CD4-positive, alpha-beta T cell treated with Interleukin-6 at 100 ng/mL for 8 hours (primary cell): ENCODE data around the gene DSCAML1.

ENCODE experiments used
- DNase-seq: peaks from one replicate; pipeline ENCODE4 v3.0.0-alpha.2; 2020; ENCODE audit warnings: mixed read lengths, low spot score

The DSCAML1 gene

DNA sequence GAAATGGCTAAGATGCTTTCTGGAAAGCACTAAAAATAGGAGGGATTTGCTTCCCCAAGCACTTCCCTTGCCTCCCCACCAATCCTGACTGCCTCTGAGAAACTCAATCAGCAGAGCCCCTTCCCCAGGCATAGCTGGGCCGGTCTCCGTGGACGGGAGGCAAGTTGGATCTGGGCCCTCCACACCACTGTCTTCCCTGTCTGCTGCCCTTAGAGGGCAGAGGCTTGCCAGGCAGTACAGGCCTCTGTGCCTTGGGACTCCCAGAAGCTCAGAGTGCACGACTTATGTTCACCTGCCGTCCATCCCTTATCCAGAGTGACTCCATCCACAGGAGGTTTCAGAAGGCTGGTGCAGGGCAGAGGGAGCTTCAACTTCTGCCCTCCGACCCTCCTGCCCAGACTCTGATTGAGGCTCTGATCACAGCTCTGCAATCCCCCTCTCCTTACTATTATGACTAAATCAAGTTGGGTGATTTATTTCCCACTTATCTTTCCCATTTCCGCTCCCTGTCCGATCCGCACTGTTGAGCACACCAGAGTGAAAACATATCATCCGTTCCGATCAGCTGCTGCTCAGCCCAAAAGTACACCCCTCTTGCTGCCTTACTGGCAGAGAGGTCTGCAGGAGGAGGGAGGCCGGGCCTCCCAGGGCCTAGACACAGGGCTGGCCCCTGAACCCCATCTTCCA is 71.8 kb downstream of the DSCAML1 start:
- no peak for DNase-seq

DNA sequence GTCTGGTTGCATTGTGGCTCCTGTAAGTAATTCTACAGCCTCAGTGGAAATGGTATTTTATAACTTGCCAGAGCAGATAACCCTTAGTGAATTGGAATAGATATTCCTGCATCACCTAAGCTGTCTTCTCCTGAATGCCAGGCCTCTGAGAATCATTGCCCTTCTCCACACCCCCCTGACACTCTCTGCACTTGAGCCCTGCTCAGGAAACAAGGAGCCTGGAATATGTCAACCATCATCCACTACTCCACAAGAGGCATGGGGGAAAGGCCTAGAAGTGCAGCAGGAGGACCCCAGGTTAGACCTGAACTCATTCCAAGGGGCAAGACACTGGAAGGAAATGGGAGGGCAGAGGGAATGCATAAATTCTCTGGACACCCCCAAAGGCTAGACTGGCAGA is 72.4 kb downstream of the DSCAML1 start:
- DNase-seq = no peak

DNA sequence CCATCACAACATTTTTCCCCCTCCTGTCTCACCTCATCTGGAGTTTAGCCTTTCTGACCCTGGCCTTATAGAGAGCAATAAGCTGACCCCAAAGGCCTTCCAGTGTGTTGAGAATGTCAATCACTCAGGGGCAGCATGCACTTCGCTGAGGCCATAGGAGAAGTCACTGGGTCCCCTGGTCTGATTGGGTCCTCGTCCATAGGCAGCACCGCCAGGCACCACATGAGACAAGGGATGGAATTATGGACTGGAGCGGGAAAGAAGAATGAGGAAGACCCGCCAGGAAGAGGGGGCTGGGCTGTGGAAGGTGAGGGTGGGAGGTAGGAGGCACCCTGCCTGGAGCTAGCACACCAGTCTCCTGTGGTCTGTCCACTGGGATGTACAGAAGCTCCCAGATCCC is 72.9 kb downstream of the DSCAML1 start:
- no peak for DNase-seq

DNA sequence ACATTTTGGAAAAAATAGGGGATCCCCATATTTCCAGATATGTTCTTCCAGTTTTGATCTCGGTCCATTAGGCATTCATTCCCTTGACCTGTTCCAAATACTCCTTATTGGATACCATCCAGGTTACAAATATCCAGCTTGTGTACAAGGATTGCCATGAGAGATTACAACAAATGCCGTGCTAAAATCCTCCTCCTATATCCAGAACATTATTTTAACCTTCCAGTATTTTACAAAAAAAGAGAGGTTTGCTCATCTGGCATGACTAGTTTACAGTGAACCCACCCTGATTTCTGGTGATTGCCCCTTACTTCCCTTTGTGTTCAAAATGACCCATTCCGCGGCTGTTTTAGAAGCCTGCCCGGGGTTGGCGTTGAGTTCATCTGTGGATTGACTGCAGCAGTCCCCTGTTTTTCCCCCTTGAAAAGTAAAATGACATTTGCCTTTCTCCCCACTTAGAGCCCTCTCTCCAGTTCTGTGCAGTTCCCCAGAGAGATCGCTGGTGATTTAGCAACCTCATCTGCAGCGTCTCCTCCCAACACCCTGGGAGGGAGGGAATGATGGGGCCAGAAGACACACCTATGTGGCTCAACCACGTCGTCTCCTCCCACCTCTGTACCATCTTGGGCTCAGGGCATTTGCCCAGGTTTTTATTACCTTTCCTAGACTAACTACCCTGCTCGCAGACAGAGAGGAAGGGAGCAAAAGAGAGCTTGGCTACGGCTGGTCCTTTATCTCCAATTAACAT is 73.6 kb downstream of the DSCAML1 start:
- no peak for DNase-seq

DNA sequence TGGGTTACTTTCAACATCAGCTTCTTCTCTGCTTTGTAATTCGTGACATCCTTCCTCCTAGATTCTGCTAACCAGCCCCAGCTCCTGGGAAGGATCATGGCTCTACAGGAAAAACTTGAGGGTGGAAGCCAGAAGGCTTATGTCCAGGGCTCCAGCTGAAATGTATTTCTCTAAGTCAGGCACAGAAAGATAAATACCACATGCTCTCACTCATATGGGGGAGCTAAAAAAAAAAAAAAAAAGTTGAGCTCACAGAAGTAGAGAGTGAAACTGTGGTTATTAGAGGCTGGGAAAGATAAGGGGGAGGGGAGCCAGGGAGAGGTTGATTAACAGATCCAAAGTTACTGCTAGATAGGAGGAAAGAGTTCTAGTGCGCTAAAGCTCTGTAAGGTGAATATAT is 74.9 kb downstream of the DSCAML1 start:
- no peak for DNase-seq

DNA sequence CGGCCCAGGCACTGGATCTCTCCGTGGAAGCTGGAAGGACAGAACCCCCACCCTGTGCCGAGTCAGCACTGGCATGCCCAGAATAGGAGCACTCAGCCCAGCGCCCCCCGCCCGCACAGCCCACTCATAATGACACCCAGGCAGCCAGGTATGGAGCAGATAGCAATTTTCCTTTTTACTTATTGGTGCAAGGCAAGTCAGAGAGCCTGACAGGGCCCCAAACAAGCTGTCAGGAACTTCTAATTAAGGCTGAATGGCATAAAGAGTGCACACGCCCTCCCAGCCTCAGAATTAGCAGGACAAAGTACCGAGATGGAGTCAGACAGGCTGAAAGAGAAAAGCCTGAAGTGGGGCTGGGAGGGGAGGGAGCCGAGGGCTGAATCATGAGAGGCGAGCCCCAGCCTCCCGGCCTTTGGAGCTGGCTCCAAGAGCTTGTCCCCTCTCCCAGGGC is 76.9 kb downstream of the DSCAML1 start:
- DNase-seq = no peak

DNA sequence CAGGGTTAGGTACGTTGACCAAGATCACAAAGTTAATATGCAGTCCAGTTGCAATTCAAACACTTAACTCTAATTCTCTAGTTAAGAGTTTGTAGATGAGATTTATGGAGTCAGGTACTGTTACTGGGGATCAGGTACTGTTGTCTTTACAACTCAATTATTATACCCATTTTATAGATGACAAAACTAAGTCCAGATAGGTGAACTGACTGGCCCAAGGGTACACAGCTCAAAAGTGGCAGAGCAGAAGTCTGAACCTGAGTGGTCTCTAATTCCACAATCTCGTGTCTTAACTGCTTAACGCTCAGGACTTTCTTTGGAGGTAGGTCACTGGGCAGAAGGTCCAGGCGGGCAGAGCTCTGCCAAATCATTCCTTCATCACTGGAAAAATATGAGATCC is 77.5 kb downstream of the DSCAML1 start:
- no peak for DNase-seq

DNA sequence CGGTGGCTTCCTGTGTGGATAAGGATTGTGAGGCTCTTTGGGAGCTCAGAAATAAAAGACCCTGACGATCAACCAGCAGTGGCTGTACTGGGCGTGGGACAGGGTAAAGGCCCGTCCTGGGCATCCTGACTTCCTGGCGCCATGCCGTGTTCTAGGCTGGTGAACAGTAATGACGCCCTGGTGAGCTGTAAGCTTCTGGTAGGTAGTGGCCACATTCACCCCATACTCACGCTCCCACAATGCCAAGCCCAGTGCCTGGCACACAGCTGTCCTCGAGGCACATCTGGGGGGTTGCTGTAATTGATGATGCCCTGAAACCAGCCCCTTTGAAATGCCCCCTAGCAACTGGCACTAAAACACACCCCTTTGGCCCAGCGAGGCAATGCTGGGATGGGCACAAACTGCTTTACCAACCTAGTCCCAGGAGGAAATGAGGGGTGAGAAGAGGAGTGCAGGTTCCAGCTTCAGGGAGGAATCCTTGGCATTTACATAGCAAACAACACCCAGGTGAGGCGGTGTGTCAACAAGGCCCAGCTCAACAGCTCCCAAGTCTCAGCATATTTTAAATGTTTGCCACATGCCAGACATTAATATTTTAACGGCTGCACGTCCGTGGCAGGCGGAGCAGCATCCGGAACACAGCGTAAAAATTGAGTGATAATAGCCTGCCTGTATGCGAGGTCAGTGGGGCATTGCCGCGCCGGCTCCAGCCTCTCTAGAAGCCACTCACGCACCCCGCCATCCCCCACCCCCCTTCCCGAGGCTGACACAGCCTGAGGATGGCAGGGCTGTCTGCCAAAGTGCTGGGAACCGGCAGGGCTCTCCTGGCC is 79.3 kb downstream of the DSCAML1 start:
- no peak for DNase-seq

DNA sequence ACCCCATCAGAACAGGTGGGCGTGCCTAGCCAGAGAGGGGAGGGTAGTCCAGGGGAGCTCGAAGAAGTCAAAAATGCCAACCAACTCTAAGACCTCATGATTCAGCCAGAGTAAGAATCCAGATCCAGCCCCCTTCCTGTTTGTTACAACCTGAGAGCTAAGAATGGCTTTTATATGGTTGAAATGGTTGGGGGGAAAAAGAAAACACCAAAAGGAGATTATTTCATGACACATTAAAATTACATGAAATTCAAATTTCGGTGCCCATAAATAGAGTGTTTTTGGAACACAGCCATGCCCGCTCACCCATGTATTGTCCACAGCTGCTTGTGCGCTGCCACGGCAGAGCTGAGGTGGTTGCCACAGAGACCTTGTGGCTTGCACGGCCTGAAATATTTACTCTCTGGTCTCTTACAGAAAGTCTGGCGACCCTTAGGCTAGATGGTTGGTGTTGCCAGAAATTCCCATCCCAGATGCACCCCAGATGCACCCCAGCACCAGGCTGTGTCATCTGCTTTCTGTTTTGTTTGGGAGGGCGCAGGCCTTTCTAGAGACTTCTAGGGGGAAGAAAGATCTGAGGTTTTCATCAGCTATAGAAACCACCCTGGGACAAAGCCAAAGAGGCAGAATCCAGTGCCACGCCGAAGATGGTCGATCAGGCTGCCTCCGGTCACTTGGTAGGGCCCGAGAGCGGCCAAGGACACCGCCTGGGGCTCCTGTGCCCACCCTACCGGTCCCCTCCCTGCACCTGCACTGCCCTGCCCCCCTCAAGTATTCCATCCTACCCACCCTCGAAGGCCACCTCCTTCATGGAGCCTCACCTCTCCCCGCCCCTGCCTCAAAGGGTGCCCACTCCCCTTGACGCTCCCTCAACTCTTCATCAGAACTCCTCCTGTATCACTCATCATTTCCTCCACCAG is 80.2 kb downstream of the DSCAML1 start:
- DNase-seq = no peak

DNA sequence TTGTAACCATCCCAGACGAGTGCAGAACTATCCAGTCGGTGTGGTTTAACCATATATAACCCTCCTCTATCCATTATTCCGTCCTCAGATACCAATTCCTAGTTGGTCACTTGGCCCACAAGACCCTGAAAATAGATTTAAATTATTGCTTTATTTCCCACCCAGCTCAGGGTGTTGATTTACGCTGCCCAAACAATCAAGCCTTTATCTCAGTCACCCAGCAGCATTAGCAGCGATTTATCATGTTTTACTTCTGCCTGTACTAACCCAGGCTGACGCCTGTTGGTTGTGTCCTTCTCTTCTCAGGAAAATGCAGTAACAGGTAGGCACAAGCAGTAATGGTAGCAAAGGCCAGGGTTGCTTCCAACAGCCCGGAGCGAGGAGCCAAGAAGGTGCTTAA is 81.2 kb downstream of the DSCAML1 start:
- no peak for DNase-seq

DNA sequence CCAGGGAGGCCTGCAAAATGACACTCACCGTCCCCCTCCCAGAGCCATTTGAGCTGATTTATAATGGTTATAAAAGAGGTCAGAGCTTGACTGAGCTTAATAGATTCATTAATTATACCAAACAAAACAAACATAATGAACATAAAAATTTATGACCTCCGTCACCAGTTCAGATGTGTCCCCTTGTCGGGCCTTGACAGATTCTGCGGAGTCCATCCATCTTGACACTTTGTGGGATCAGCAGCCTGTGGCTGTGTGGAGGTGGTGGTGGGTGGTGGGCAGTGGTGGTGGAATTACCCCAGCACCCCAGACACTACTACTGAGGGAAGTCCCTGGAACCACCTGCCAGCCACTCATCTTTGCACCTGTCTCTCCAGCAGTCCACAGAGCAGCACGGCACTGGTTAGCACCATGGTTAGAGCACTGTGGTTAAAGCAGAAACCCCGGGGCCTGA is 83.5 kb downstream of the DSCAML1 start:
- no peak for DNase-seq

DNA sequence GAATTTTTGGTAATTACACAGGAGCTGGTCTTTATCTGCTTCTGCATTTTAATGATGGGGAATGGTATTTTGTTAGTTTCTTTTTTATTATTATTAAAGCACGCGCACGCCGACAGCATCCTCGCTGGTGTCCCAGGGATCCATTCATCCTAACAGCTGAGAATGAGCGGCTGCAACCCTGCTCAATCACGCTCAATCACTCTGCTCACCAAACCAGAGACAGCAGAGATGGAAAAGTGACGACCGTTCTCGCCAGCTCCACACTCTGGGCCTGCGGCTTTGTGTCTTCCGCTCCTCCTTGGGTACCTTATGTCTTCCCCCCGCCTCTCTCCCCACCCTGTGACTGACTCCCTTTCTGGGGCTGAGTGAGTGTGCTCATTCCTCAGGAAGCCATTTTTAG is 84.5 kb downstream of the DSCAML1 start:
- no peak for DNase-seq

DNA sequence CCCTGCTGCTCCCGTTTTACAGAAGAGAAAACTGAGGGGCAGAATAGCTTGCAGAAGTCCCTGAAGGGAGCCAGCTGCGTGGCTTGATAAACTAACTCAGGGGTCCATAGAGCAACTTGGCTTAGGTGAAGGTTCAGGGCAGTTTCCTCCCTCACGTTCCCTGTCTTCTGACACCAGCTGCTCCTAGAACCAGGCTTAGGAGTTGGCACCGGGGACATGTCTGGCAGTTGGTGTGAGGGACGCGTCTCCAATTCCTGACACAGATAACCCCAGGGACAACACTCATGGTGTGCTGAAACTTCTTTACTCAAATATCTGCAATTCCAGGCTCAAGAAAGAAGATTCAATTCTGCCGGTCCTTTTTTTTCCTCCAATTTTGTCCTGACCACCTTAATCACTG is 85.7 kb downstream of the DSCAML1 start:
- no peak for DNase-seq

DNA sequence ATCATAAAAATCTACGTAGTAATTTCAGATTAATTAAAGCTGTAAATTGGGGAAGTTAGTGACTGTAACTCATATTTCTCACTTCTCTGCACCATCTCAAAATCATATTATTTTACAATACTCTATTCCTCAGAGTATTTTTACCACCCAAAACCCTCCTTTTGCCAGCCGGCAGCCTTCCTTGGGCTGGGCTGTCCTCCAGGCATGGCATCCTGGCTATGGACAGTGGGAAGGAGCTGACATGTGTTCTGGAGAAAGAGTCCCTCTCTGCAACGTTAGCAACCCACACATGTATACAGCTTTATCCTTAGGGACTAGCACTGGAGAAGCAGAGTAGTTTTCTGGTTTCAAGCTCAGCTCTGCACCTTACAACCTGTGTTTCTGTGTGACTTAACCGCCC is 86.8 kb downstream of the DSCAML1 start:
- no peak for DNase-seq

DNA sequence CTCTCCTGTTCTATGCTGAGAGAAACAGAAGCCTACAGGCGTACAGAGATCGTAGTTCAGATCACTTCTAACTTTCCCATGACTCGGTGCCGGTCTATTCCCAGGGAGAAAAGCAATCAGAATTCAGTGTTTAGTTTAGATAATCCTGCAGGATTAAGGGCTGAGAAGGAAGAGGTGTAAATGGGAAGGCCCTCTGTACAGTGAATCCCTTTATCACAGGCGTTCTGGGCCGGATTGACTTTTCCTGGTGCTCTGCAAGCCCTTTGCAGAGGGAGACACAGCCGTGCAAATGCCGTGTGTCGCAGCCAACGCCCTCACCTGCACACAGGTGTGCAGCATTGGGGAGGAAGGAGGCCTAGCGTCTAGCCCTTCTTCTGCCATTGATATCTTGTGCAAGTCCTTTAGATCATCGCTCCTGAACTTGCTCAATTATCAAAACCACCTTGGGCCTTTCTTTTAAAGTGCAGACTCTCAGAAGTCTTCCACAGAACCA is 90.6 kb downstream of the DSCAML1 start:
- DNase-seq = no peak

DNA sequence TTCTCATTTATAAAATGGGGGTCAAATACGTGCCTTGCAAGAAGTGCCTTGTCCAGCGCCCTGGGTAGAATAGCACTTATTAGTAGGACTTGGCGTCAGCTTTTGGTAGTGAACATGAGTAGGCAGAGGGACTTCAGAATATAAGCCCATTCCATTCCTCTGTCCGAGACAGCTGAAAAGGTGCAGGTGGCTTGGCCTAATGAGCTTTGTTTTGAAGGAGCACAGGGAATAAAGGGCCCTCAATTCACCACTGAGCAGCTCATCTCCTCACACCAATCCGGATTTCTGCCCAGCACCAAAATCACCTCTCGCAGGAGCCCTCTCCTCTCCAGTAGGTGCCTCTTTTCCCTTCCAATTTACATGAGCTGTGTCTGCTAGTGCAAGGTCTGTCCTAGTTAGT is 91.2 kb downstream of the DSCAML1 start:
- no peak for DNase-seq

DNA sequence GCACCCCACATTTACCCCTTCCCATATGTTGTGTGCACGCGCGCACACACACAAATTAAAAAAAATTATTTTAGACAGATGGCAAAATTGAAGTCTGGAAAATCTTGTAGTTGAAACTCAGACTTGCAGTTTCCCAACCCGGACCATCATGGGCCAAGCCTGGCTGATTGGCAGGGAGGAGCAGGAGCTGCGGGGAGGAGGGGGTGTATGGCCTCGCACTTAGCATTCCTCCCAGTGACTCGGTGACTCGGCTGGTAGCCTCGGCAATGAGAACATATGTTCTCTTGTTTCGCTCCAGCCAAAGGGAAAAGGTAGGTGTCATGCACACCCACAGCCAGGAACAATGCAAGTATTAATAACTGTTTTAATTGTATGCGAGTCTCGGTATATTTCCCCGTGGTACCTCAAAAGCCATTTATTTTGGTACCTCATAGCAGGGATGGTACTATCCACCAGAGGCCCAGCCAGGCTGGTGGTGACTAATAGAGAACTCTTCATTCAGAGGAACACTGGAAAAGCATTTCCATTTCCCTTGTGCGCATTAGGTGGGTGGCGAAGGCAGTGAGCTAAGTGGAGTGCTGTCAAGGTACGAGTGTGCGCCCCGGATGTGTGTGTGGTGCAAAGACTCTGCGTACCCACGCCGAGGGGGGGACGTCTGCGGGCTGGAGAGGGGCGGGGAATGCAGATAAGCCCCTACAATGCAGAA is 92.5 kb downstream of the DSCAML1 start:
- no peak for DNase-seq

DNA sequence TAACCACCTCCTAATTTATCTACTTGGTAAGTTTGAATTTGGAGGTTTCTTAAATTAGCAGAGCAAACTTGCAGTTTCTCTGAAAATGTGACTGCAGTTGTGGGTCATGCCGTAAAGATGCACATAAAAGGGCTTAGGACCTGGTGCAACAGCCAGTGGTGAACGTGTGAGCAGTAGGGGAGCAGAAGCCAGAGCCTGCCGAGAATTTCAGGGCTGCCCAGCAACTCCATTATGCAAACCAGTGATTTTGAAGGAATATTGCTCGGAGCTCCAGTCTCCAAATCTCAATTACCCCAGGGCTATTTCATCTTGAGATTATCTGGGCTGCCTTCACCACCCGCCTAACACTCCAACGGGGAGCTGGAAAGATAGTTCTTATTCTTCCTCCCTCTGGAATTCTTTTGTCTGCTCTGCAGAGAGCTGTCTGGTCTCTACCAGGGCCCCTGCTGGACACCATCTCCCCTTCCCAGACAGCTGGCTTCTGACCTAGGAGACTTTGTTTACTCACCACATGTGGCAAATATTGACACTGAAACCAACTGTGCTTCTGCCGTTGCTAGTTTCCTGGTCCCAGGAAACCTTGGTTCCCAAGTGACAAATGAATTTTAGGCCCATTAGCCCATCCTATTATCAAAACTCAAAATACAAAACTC is 93.9 kb downstream of the DSCAML1 start:
- no peak for DNase-seq

DNA sequence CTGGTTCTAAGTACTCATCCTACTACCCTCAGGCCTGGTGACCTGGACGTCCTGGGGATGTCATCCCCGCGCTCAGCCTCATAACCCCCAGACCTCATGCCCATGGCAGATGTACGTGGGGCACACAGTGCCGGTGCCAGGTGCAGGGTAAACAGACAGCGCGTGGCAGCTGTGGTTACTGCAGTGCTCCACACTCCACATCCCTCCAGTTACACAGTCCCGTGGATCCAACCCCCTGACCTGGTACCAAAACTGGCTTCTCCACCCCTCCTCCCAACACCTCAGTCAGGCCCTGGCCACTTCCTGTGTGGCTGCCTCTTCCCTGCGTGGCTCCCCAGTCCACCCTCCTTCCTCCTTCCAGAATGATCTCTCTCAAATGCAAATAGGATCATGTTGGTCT is 95.2 kb downstream of the DSCAML1 start:
- no peak for DNase-seq

DNA sequence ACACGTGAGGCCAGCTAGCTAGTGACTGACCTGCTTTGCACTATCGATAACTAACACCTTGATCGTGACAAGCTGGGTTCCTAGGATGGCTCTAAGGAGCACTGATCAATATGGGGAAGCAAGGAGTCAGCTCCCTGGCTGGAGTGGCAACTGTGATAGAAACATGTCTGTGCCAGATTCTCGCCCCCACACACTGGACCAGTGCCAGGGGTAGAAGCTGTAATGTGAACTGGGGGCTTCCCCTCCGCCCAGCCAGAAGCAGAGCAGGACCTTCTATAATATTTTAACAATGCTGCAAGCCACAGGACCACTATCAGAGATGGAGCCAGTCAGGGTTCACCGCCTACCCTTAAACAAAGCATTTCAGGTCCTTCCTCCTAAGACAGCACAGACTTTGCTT is 96.5 kb downstream of the DSCAML1 start:
- DNase-seq = no peak
